ENCODE results near the gene TMTC2.

Gene TMTC2

GRCh38 chr12:82910246-82910893 lies 223.7 kb downstream of the TMTC2 start:
- no peak for TF ChIP-seq GATA2 (IDR thresholded peaks at IDR 0.05; ENCODE audit: low read depth, low read length)
- no peak for TF ChIP-seq GATA3 (IDR thresholded peaks at IDR 0.05; ENCODE audit: low read depth, low read length)

GRCh38 chr12:82912406-82912805 lies 225.7 kb downstream of the TMTC2 start:
- no peak for TF ChIP-seq GATA3 (IDR thresholded peaks at IDR 0.05; ENCODE audit: low read depth, low read length)
- no peak for TF ChIP-seq GATA2 (IDR thresholded peaks at IDR 0.05; ENCODE audit: low read depth, low read length)

GRCh38 chr12:82919388-82920054 lies 232.8 kb downstream of the TMTC2 start:
- TF ChIP-seq GATA3 (IDR thresholded peaks at IDR 0.05; ENCODE audit: low read depth, low read length) (peak; percentile 43; the same call in 1 of the 2 replicates), GATA2 (IDR thresholded peaks at IDR 0.05; ENCODE audit: low read depth, low read length) (no peak)

- TF ChIP-seq GATA3 (IDR thresholded peaks at IDR 0.05; ENCODE audit: low read depth, low read length) (no peak), GATA2 (IDR thresholded peaks at IDR 0.05; ENCODE audit: low read depth, low read length) (no peak)
These were observed 237.2 kb downstream of the TMTC2 start for GRCh38 chr12:82923935-82924334.

- TF ChIP-seq GATA3 (IDR thresholded peaks at IDR 0.05; ENCODE audit: low read depth, low read length), result no peak
- no peak for TF ChIP-seq GATA2 (IDR thresholded peaks at IDR 0.05; ENCODE audit: low read depth, low read length)
These were observed 239.9 kb downstream of the TMTC2 start for GRCh38 chr12:82926630-82927029.

- no peak for TF ChIP-seq GATA2 (IDR thresholded peaks at IDR 0.05; ENCODE audit: low read depth, low read length)
- no peak for TF ChIP-seq GATA3 (IDR thresholded peaks at IDR 0.05; ENCODE audit: low read depth, low read length)
These were observed 243.6 kb downstream of the TMTC2 start for GRCh38 chr12:82930301-82930700.

- TF ChIP-seq GATA3 (IDR thresholded peaks at IDR 0.05; ENCODE audit: low read depth, low read length) (no peak), GATA2 (IDR thresholded peaks at IDR 0.05; ENCODE audit: low read depth, low read length) (peak; percentile 10; the same call in 1 of the 2 replicates)
These were observed 244.8 kb downstream of the TMTC2 start for GRCh38 chr12:82931349-82932116.

- TF ChIP-seq GATA3 (IDR thresholded peaks at IDR 0.05; ENCODE audit: low read depth, low read length) (no peak), GATA2 (IDR thresholded peaks at IDR 0.05; ENCODE audit: low read depth, low read length) (no peak)
These were observed 250.4 kb downstream of the TMTC2 start for GRCh38 chr12:82937151-82937550.

- TF ChIP-seq GATA2 (IDR thresholded peaks at IDR 0.05; ENCODE audit: low read depth, low read length), result no peak
- no peak for TF ChIP-seq GATA3 (IDR thresholded peaks at IDR 0.05; ENCODE audit: low read depth, low read length)
These were observed 255.8 kb downstream of the TMTC2 start for GRCh38 chr12:82942521-82942920.

- TF ChIP-seq GATA2 (IDR thresholded peaks at IDR 0.05; ENCODE audit: low read depth, low read length) (no peak), GATA3 (IDR thresholded peaks at IDR 0.05; ENCODE audit: low read depth, low read length) (no peak)
These were observed 256.3 kb downstream of the TMTC2 start for GRCh38 chr12:82942991-82943401.

- TF ChIP-seq GATA3 (IDR thresholded peaks at IDR 0.05; ENCODE audit: low read depth, low read length), result no peak
- TF ChIP-seq GATA2 (IDR thresholded peaks at IDR 0.05; ENCODE audit: low read depth, low read length), result no peak
These were observed 261.8 kb downstream of the TMTC2 start for GRCh38 chr12:82948491-82948890.

- no peak for TF ChIP-seq GATA2 (IDR thresholded peaks at IDR 0.05; ENCODE audit: low read depth, low read length)
- no peak for TF ChIP-seq GATA3 (IDR thresholded peaks at IDR 0.05; ENCODE audit: low read depth, low read length)
These were observed 263.6 kb downstream of the TMTC2 start for GRCh38 chr12:82950356-82950755.

- TF ChIP-seq GATA2 (IDR thresholded peaks at IDR 0.05; ENCODE audit: low read depth, low read length), result no peak
- TF ChIP-seq GATA3 (IDR thresholded peaks at IDR 0.05; ENCODE audit: low read depth, low read length), result no peak
These were observed 266.2 kb downstream of the TMTC2 start for GRCh38 chr12:82952946-82953345.

- TF ChIP-seq GATA3 (IDR thresholded peaks at IDR 0.05; ENCODE audit: low read depth, low read length), result no peak
- TF ChIP-seq GATA2 (IDR thresholded peaks at IDR 0.05; ENCODE audit: low read depth, low read length), result no peak
These were observed 266.7 kb downstream of the TMTC2 start for GRCh38 chr12:82953397-82953796.
